ENCODE measurements around the gene DPP6.

DPP6 gene

GRCh38 chr7:154791611-154792010, 739.4 kb downstream of the DPP6 start:
- Histone ChIP-seq H3K27ac (ENCODE audit: insufficient read depth in 1 of 2, low read depth in 1 of 2, low read length in 2 of 2, poor library complexity in 1 of 2, severe bottlenecking in 2 of 2) (no peak overlapping the region), H3K4me1 (ENCODE audit: control extremely low read depth in 1 of 4, control insufficient read depth in 4 of 4, insufficient read depth in 4 of 4, low read length in 3 of 4) (no peaks in the 10 kb centered on the region), H3K9me3 (ENCODE audit: control extremely low read depth in 1 of 5, control insufficient read depth in 4 of 5, insufficient read depth in 2 of 5, low read depth in 1 of 5, low read length in 4 of 5) (peaks cover 0 to 2% (median 0%) of the 10 kb centered on the region in 5 experiments), H3K36me3 (ENCODE audit: control insufficient read depth in 4 of 4, insufficient read depth in 4 of 4, low read length in 3 of 4) (no peaks in the 10 kb centered on the region), H3K4me3 (ENCODE audit: control insufficient read depth in 1 of 7, extremely low read depth in 1 of 7, insufficient read depth in 4 of 7, low read depth in 2 of 7, low read length in 6 of 7) (no peak overlapping the region), H3K27me3 (replicated peaks in 2 of 5; ENCODE audit: control insufficient read depth in 4 of 5, insufficient read depth in 5 of 5, low read length in 4 of 5) (peaks cover 0 to 24% (median 9%) of the 10 kb centered on the region in 5 experiments)
- POLR2A ChIA-PET = interaction anchor here (0.6 kb wide), 1 partner anchor 1561 kb away, joined by 3 read pairs; no protein-coding TSS in a partner anchor
- 96% methylated on average over 3 of the region's 4 CpGs for WGBS (ENCODE audit: insufficient coverage)
- DNase-seq = no peak
- CTCF ChIA-PET = no interaction called here

GRCh38 chr7:154792436-154793055, 740.3 kb downstream of the DPP6 start:
- POLR2A ChIA-PET = no interaction called here
- DNase-seq = no peak
- 93% methylated on average over 7 of the region's 7 CpGs for WGBS (ENCODE audit: insufficient coverage)
- Histone ChIP-seq H3K27me3 (replicated peaks in 2 of 5; ENCODE audit: control insufficient read depth in 4 of 5, insufficient read depth in 5 of 5, low read length in 4 of 5) (peaks cover 0 to 24% (median 9%) of the 10 kb centered on the region in 5 experiments), H3K4me1 (ENCODE audit: control extremely low read depth in 1 of 4, control insufficient read depth in 4 of 4, insufficient read depth in 4 of 4, low read length in 3 of 4) (no peaks in the 10 kb centered on the region), H3K4me3 (ENCODE audit: control insufficient read depth in 1 of 7, extremely low read depth in 1 of 7, insufficient read depth in 4 of 7, low read depth in 2 of 7, low read length in 6 of 7) (no peak overlapping the region), H3K9me3 (ENCODE audit: control extremely low read depth in 1 of 5, control insufficient read depth in 4 of 5, insufficient read depth in 2 of 5, low read depth in 1 of 5, low read length in 4 of 5) (peaks cover 0 to 2% (median 0%) of the 10 kb centered on the region in 5 experiments), H3K27ac (ENCODE audit: insufficient read depth in 1 of 2, low read depth in 1 of 2, low read length in 2 of 2, poor library complexity in 1 of 2, severe bottlenecking in 2 of 2) (no peak overlapping the region), H3K36me3 (ENCODE audit: control insufficient read depth in 4 of 4, insufficient read depth in 4 of 4, low read length in 3 of 4) (no peaks in the 10 kb centered on the region)
- CTCF ChIA-PET = no interaction called here

GRCh38 chr7:154794147-154794780, 742.1 kb downstream of the DPP6 start:
- ChIA-PET CTCF (no interaction called here), POLR2A (no interaction called here)
- Histone ChIP-seq H3K4me1 (ENCODE audit: control extremely low read depth in 1 of 4, control insufficient read depth in 4 of 4, insufficient read depth in 4 of 4, low read length in 3 of 4) (no peaks in the 10 kb centered on the region), H3K27ac (ENCODE audit: insufficient read depth in 1 of 2, low read depth in 1 of 2, low read length in 2 of 2, poor library complexity in 1 of 2, severe bottlenecking in 2 of 2) (no peak overlapping the region), H3K36me3 (ENCODE audit: control insufficient read depth in 4 of 4, insufficient read depth in 4 of 4, low read length in 3 of 4) (no peaks in the 10 kb centered on the region), H3K27me3 (replicated peaks in 2 of 5; ENCODE audit: control insufficient read depth in 4 of 5, insufficient read depth in 5 of 5, low read length in 4 of 5) (peaks cover 0 to 24% (median 9%) of the 10 kb centered on the region in 5 experiments), H3K4me3 (ENCODE audit: control insufficient read depth in 1 of 7, extremely low read depth in 1 of 7, insufficient read depth in 4 of 7, low read depth in 2 of 7, low read length in 6 of 7) (no peak overlapping the region), H3K9me3 (ENCODE audit: control extremely low read depth in 1 of 5, control insufficient read depth in 4 of 5, insufficient read depth in 2 of 5, low read depth in 1 of 5, low read length in 4 of 5) (no peaks in the 10 kb centered on the region)
- peak in 1 of 3 donors; percentile 3 for DNase-seq
- 16% methylated on average over 40 of the region's 50 CpGs for WGBS (ENCODE audit: insufficient coverage)

GRCh38 chr7:154795014-154795413, 742.8 kb downstream of the DPP6 start:
- CTCF ChIA-PET = no interaction called here
- POLR2A ChIA-PET = no interaction called here
- H3K36me3 ChIP-seq (ENCODE audit: control insufficient read depth in 4 of 4, insufficient read depth in 4 of 4, low read length in 3 of 4) = no peaks in the 10 kb centered on the region
- no peak for DNase-seq
- no peak overlapping the region for H3K27ac ChIP-seq (ENCODE audit: insufficient read depth in 1 of 2, low read depth in 1 of 2, low read length in 2 of 2, poor library complexity in 1 of 2, severe bottlenecking in 2 of 2)
- no peak overlapping the region for H3K4me3 ChIP-seq (ENCODE audit: control insufficient read depth in 1 of 7, extremely low read depth in 1 of 7, insufficient read depth in 4 of 7, low read depth in 2 of 7, low read length in 6 of 7)
- no peaks in the 10 kb centered on the region for H3K4me1 ChIP-seq (ENCODE audit: control extremely low read depth in 1 of 4, control insufficient read depth in 4 of 4, insufficient read depth in 4 of 4, low read length in 3 of 4)
- 56% methylated on average over 4 of the region's 4 CpGs for WGBS (ENCODE audit: insufficient coverage)
- H3K9me3 ChIP-seq (ENCODE audit: control extremely low read depth in 1 of 5, control insufficient read depth in 4 of 5, insufficient read depth in 2 of 5, low read depth in 1 of 5, low read length in 4 of 5) = no peaks in the 10 kb centered on the region
- peaks cover 0 to 24% (median 9%) of the 10 kb centered on the region in 5 experiments for H3K27me3 ChIP-seq (replicated peaks in 2 of 5; ENCODE audit: control insufficient read depth in 4 of 5, insufficient read depth in 5 of 5, low read length in 4 of 5)

- CTCF ChIA-PET = no interaction called here
These were observed 743.2 kb downstream of the DPP6 start for GRCh38 chr7:154795437-154795836.

GRCh38 chr7:154804449-154804848, 752.3 kb downstream of the DPP6 start:
- Histone ChIP-seq H3K27me3 (replicated peaks in 2 of 5; ENCODE audit: control insufficient read depth in 4 of 5, insufficient read depth in 5 of 5, low read length in 4 of 5) (peaks cover 0 to 2% (median 0%) of the 10 kb centered on the region in 5 experiments), H3K27ac (ENCODE audit: insufficient read depth in 1 of 2, low read depth in 1 of 2, low read length in 2 of 2, poor library complexity in 1 of 2, severe bottlenecking in 2 of 2) (no peak overlapping the region), H3K9me3 (ENCODE audit: control extremely low read depth in 1 of 5, control insufficient read depth in 4 of 5, insufficient read depth in 2 of 5, low read depth in 1 of 5, low read length in 4 of 5) (peaks cover 0 to 4% (median 0%) of the 10 kb centered on the region in 5 experiments), H3K4me3 (ENCODE audit: control insufficient read depth in 1 of 7, extremely low read depth in 1 of 7, insufficient read depth in 4 of 7, low read depth in 2 of 7, low read length in 6 of 7) (no peak overlapping the region), H3K36me3 (ENCODE audit: control insufficient read depth in 4 of 4, insufficient read depth in 4 of 4, low read length in 3 of 4) (no peaks in the 10 kb centered on the region), H3K4me1 (ENCODE audit: control extremely low read depth in 1 of 4, control insufficient read depth in 4 of 4, insufficient read depth in 4 of 4, low read length in 3 of 4) (no peaks in the 10 kb centered on the region)
- ChIA-PET CTCF (no interaction called here), POLR2A (no interaction called here)
- WGBS (ENCODE audit: insufficient coverage) = 79% methylated on average over 2 of the region's 3 CpGs
- no peak for DNase-seq

More at GRCh38 chr7:154795437-154795836, 743.2 kb downstream of the DPP6 start:
- no peak for DNase-seq
- no peaks in the 10 kb centered on the region for H3K9me3 ChIP-seq (ENCODE audit: control extremely low read depth in 1 of 5, control insufficient read depth in 4 of 5, insufficient read depth in 2 of 5, low read depth in 1 of 5, low read length in 4 of 5)
- H3K4me1 ChIP-seq (ENCODE audit: control extremely low read depth in 1 of 4, control insufficient read depth in 4 of 4, insufficient read depth in 4 of 4, low read length in 3 of 4) = no peaks in the 10 kb centered on the region
- H3K36me3 ChIP-seq (ENCODE audit: control insufficient read depth in 4 of 4, insufficient read depth in 4 of 4, low read length in 3 of 4) = no peaks in the 10 kb centered on the region
- POLR2A ChIA-PET = no interaction called here
- WGBS (ENCODE audit: insufficient coverage) = 95% methylated on average over 13 of the region's 13 CpGs
- no peak overlapping the region for H3K27ac ChIP-seq (ENCODE audit: insufficient read depth in 1 of 2, low read depth in 1 of 2, low read length in 2 of 2, poor library complexity in 1 of 2, severe bottlenecking in 2 of 2)
- H3K27me3 ChIP-seq (replicated peaks in 2 of 5; ENCODE audit: control insufficient read depth in 4 of 5, insufficient read depth in 5 of 5, low read length in 4 of 5) = peaks cover 0 to 24% (median 9%) of the 10 kb centered on the region in 5 experiments
- H3K4me3 ChIP-seq (ENCODE audit: control insufficient read depth in 1 of 7, extremely low read depth in 1 of 7, insufficient read depth in 4 of 7, low read depth in 2 of 7, low read length in 6 of 7) = no peak overlapping the region

GRCh38 chr7:154812027-154812426, 759.8 kb downstream of the DPP6 start:
- CTCF ChIA-PET = no interaction called here
- no peak overlapping the region for H3K4me3 ChIP-seq (ENCODE audit: control insufficient read depth in 1 of 7, extremely low read depth in 1 of 7, insufficient read depth in 4 of 7, low read depth in 2 of 7, low read length in 6 of 7)
- POLR2A ChIA-PET = no interaction called here
- no peak overlapping the region for H3K27ac ChIP-seq (ENCODE audit: insufficient read depth in 1 of 2, low read depth in 1 of 2, low read length in 2 of 2, poor library complexity in 1 of 2, severe bottlenecking in 2 of 2)
- H3K4me1 ChIP-seq (ENCODE audit: control extremely low read depth in 1 of 4, control insufficient read depth in 4 of 4, insufficient read depth in 4 of 4, low read length in 3 of 4) = no peaks in the 10 kb centered on the region
- H3K9me3 ChIP-seq (ENCODE audit: control extremely low read depth in 1 of 5, control insufficient read depth in 4 of 5, insufficient read depth in 2 of 5, low read depth in 1 of 5, low read length in 4 of 5) = peaks cover 2 to 16% (median 6%) of the 10 kb centered on the region in 5 experiments
- DNase-seq = no peak
- no CpG with 5 or more reads among the region's 1 CpG for WGBS (ENCODE audit: insufficient coverage)
- H3K27me3 ChIP-seq (replicated peaks in 2 of 5; ENCODE audit: control insufficient read depth in 4 of 5, insufficient read depth in 5 of 5, low read length in 4 of 5) = no peaks in the 10 kb centered on the region
- H3K36me3 ChIP-seq (ENCODE audit: control insufficient read depth in 4 of 4, insufficient read depth in 4 of 4, low read length in 3 of 4) = no peaks in the 10 kb centered on the region
